ENCODE measurements around the gene INAFM1.

DNA sequence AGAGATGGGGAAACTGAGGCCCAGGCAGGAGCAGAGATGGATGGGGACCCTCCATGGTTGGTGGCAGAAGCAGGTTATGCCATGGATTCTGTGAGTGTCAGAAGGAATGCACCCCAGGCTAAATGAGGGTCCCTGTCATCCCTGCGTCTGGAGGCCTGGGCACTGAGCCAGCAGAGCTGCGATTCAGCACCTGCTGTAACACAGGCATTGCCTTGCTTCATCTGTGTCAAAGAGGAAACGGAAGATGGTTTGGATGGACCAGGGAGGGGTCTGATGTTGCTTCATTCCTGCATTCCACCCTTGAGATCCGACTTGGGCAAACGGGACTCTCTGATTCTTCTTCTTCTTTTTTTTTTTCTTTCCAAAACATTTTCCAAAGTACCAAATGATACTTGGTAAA lies 36.1 kb downstream of the INAFM1 start:
- no peak for TF ChIP-seq EZH2 (IDR thresholded peaks at IDR 0.05; ENCODE audit: borderline replicate concordance, insufficient read depth, low read depth, low read length, poor library complexity, severe bottlenecking)
- TF ChIP-seq, protein P1, sequence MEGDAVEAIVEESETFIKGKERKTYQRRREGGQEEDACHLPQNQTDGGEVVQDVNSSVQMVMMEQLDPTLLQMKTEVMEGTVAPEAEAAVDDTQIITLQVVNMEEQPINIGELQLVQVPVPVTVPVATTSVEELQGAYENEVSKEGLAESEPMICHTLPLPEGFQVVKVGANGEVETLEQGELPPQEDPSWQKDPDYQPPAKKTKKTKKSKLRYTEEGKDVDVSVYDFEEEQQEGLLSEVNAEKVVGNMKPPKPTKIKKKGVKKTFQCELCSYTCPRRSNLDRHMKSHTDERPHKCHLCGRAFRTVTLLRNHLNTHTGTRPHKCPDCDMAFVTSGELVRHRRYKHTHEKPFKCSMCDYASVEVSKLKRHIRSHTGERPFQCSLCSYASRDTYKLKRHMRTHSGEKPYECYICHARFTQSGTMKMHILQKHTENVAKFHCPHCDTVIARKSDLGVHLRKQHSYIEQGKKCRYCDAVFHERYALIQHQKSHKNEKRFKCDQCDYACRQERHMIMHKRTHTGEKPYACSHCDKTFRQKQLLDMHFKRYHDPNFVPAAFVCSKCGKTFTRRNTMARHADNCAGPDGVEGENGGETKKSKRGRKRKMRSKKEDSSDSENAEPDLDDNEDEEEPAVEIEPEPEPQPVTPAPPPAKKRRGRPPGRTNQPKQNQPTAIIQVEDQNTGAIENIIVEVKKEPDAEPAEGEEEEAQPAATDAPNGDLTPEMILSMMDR (IDR thresholded peaks at IDR 0.05) = no peak

Measured in B cell (primary cell).